Non-pigmented ciliary epithelial cell (primary cell): ENCODE data around the gene MYOZ3.
A peak's percentile ranks its signal among the peaks of the same experiment; 100 is the strongest.

Experiments
- DNase-seq: peaks from one replicate; pipeline ENCODE4 v3.0.0-alpha.2; 2010; ENCODE audit warnings: low read depth

Gene MYOZ3

GRCh38 chr5:150627731-150628545 is 33.1 kb upstream of the MYOZ3 start:
- no peak for DNase-seq

GRCh38 chr5:150628936-150629485 is 32.0 kb upstream of the MYOZ3 start:
- no peak for DNase-seq

GRCh38 chr5:150630016-150630415 is 31.0 kb upstream of the MYOZ3 start:
- DNase-seq, result no peak

- no peak for DNase-seq
Measured at GRCh38 chr5:150630461-150631325, 30.4 kb upstream of the MYOZ3 start.

- no peak for DNase-seq
Measured at GRCh38 chr5:150631326-150631701, 29.7 kb upstream of the MYOZ3 start.

GRCh38 chr5:150632305-150633160 is 28.5 kb upstream of the MYOZ3 start:
- DNase-seq, result no peak

GRCh38 chr5:150633429-150633828 is 27.6 kb upstream of the MYOZ3 start:
- DNase-seq, result no peak

GRCh38 chr5:150636391-150637244 is 24.4 kb upstream of the MYOZ3 start:
- no peak for DNase-seq

GRCh38 chr5:150637245-150638052 is 23.6 kb upstream of the MYOZ3 start:
- DNase-seq, result peak; percentile 79

GRCh38 chr5:150638053-150638444 is 23.0 kb upstream of the MYOZ3 start:
- DNase-seq, result no peak

GRCh38 chr5:150638488-150639376 is 22.3 kb upstream of the MYOZ3 start:
- no peak for DNase-seq

- DNase-seq, result no peak
Measured at GRCh38 chr5:150639377-150639692, 21.7 kb upstream of the MYOZ3 start.

- DNase-seq, result no peak
Measured at GRCh38 chr5:150639751-150640150, 21.3 kb upstream of the MYOZ3 start.

GRCh38 chr5:150640311-150641005 is 20.6 kb upstream of the MYOZ3 start, which contains the start of gene SYNPO:
TSS of gene SYNPO (plus strand) at chr5:150640660. CDS start at chr5:150648276, 7,616 bp downstream.
- DNase-seq, result peak; percentile 74

- DNase-seq, result no peak
Measured at GRCh38 chr5:150641006-150641570, 20.0 kb upstream of the MYOZ3 start.

- DNase-seq, result no peak
Measured at GRCh38 chr5:150641824-150642566, 19.1 kb upstream of the MYOZ3 start.

GRCh38 chr5:150642567-150642927 is 18.5 kb upstream of the MYOZ3 start:
- peak; percentile 80 for DNase-seq
